Mesothelial cell of epicardium (in vitro differentiated cells): ENCODE data around the gene OSBPL1A. TPM values are rescaled to one million over a fixed set of nuclear protein-coding genes. Genes with fewer than 3 reads are reported as not detected.
A peak's percentile ranks its signal among the peaks of the same experiment; 100 is the strongest.

Source experiments
- DNase-seq, 2 experiments: peaks; one replicate each; pipeline ENCODE4 v3.0.0; 2021; ENCODE audit warnings: low spot score in 2 of 2; ENCODE audit not compliant: unreplicated experiment in 2 of 2
- H3K27ac Mint-ChIP-seq: 2 replicates; pipeline ENCODE4 v1.8.0; 2021; ENCODE audit warnings: mixed read lengths
- H3K27me3 Mint-ChIP-seq: 2 replicates; pipeline ENCODE4 v1.8.0; 2021; ENCODE audit warnings: low read depth, mixed read lengths
- H3K36me3 Mint-ChIP-seq: 2 replicates; pipeline ENCODE4 v1.8.0; 2021; ENCODE audit warnings: mixed read lengths
- H3K4me1 Mint-ChIP-seq: 2 replicates; pipeline ENCODE4 v1.8.0; 2021; ENCODE audit warnings: mixed read lengths
- H3K4me3 Mint-ChIP-seq: 2 replicates; pipeline ENCODE4 v1.8.0; 2021; ENCODE audit warnings: mild to moderate bottlenecking, moderate library complexity, mixed read lengths
- H3K9me3 Mint-ChIP-seq: 2 replicates; pipeline ENCODE4 v1.8.0; 2021; ENCODE audit warnings: mixed read lengths
- CTCF ChIP-seq: fragments of 200-600 bp; sonication (generic); IDR thresholded peaks from one replicate; pipeline ENCODE4 v1.5.0; 2021; ENCODE audit warnings: antibody characterized with exemption; ENCODE audit not compliant: unreplicated experiment
- total RNA-seq: library from RNA; stranded (reverse); gene quantifications from 3 replicates; pipeline ENCODE4 v1.2.1, GENCODE V29; 2021

OSBPL1A gene
- total RNA-seq, 1 donor from 2014 or later, result 36.1 TPM

DNA sequence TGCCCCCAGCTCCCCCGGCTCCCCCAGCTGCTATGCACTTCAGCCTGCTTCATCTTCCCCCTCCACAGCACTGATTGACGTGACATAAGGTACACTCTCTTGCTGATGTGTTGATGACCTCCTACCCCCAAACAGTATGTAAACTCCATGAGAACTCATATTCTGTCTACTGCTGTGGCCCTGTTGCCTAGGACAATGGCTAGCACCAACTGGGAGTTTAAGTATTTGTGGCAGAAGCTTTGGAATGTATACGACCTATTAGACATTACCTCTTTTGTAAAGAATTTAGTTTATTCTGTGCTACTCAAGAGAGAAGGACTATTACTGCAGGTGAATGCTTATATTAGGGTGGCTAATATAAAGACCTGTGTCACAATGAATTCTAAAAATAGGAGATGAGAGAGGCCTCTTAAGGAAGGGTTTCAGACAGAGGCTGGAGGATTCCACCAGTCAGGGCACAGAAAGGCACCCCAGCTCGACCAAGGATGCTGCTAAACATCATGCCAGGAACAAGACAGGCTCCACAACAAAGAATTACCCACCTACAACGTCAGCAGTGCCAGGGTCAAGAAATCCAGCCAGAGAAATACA lies 198.2 kb downstream of the OSBPL1A start:
- no peak for DNase-seq
- Mint-ChIP-seq H3K36me3 (peaks cover 9% of the 10 kb centered on the region), H3K4me1 (peaks cover 16% of the 10 kb centered on the region), H3K9me3 (no peaks in the 10 kb centered on the region), H3K27me3 (no peaks in the 10 kb centered on the region), H3K27ac (peak overlapping the region; percentile 65), H3K4me3 (no peak overlapping the region)
- TF ChIP-seq CTCF, result no peak

DNA sequence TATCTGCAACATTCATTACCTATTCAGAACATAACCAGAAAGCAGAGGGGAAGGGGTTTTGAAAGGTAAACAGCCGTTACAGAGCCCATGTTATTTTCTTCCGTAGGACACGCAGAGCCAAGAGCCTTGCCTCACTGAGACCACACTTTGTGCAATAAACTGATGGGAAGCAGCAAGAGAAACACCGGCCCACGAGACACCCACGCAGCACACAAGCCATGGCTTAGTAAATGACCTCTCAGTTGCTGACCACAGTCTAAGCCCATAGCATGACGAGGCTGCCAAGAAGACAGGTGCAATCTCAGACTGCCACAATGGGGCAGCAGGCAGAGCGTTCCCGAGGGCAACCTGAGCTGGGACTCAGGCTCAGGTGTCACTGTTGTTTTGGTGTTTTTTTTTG lies 199.2 kb downstream of the OSBPL1A start:
- Mint-ChIP-seq H3K4me3 (no peak overlapping the region), H3K9me3 (no peaks in the 10 kb centered on the region), H3K27me3 (no peaks in the 10 kb centered on the region), H3K36me3 (peaks cover 12% of the 10 kb centered on the region), H3K27ac (no peak overlapping the region), H3K4me1 (peaks cover 16% of the 10 kb centered on the region)
- TF ChIP-seq CTCF, result no peak
- no peak for DNase-seq

GRCh38 chr18:24197412-24197811 lies 200.2 kb downstream of the OSBPL1A start:
- DNase-seq, result no peak
- no peak for TF ChIP-seq CTCF
- H3K27me3 Mint-ChIP-seq, result no peaks in the 10 kb centered on the region
- no peaks in the 10 kb centered on the region for H3K9me3 Mint-ChIP-seq
- no peak overlapping the region for H3K4me3 Mint-ChIP-seq
- H3K36me3 Mint-ChIP-seq, result peaks cover 13% of the 10 kb centered on the region
- H3K4me1 Mint-ChIP-seq, result peaks cover 16% of the 10 kb centered on the region
- H3K27ac Mint-ChIP-seq, result no peak overlapping the region

DNA sequence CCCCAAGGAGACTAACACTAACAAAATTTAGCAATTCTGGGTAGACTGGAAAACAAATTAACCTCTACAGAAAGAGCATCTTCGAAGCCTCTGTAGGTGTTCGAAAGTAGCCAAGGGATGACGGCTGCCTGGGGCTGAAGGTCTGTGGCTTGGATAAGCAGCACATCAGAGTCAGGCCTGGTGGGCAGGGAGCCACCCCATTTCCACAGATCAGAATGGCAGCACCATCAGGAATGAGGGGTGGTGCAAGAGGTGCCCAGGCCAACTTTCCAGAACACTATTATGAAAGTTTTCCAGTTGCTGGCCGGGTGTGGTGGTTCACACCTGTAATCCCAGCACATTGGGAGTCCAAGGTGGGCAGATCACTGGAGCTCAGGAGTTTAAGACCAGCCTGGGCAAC lies 200.9 kb downstream of the OSBPL1A start:
- no peak for DNase-seq
- H3K4me3 Mint-ChIP-seq, result no peak overlapping the region
- no peaks in the 10 kb centered on the region for H3K27me3 Mint-ChIP-seq
- no peaks in the 10 kb centered on the region for H3K9me3 Mint-ChIP-seq
- no peak overlapping the region for H3K27ac Mint-ChIP-seq
- H3K36me3 Mint-ChIP-seq, result peaks cover 13% of the 10 kb centered on the region
- H3K4me1 Mint-ChIP-seq, result peaks cover 15% of the 10 kb centered on the region
- no peak for TF ChIP-seq CTCF

DNA sequence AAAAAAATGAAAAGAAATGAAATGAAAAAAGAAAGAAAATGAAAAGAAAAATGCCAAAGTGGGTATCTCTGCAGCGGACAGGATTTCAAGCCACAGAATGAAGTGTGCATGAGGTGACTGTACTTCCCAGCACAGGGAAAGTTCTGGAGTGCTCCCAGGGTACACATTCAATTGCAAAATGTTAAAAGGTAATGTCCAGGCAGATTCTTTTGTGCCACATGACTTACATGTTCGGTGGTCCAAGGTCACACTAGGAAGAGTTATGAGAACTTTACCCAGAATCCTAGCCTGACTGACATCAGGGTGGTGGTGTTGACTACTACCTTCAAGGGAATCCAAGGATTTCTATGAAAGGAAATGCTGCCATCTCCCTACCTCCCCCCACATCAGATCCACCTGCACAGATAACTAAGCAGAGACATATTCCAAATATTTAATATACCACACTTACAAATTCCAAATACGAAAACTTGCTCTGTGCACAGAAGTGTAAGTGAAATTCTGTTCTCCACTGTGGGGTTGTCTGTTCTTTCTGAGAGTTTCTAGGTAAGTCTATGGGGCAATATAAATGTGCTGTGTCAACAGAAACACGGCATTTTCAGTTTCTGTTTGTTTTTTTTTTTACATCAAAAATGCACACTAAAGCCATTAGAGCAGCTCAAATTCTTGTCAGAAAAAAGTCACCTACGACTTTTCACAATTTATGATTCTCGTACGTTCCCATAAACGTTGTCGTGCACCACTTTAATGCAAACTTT lies 202.1 kb downstream of the OSBPL1A start:
- Mint-ChIP-seq H3K27me3 (no peaks in the 10 kb centered on the region), H3K4me1 (peaks cover 14% of the 10 kb centered on the region), H3K27ac (no peak overlapping the region), H3K9me3 (peaks cover 4% of the 10 kb centered on the region), H3K4me3 (no peak overlapping the region), H3K36me3 (peaks cover 19% of the 10 kb centered on the region)
- no peak for TF ChIP-seq CTCF
- no peak for DNase-seq
